ENCODE data around the gene TFAP2B.

Gene TFAP2B

DNA sequence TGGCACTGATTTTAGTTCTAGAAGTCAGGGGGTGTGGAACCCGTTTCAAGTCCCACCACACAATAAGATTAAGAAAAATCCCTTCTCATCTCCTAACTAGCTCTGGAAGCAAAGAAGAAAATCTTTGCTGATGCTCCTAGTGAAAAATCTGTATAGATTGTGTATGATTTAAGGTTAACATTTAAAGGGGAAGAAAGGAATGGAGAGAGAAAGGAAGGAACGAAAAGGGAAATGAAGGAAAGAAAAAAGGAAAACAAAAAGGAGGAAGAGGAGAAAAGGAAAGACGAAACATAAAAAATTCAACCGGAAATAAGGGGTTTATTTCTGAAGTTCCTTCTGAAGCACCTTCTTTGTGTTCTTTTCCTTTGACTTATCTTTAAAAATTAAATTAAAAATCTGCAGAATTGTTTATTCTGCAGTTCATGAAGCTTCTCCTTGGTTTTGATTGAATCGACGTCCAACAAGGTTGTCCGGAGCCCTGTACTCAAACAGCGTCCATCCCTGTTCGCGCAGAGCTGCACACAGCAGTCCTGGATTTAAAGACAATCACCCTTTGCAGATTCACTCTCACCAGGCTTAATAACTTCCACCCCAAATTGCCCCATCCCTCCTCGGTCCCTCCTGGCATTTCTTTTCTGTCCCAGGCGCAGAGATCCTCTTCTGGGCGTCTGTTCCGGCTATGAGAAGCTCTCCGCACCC is 1.6 kb upstream of the TFAP2B start:
- Histone ChIP-seq H3K4me1 (ENCODE audit: control insufficient read depth, insufficient read depth, low read length, unreplicated experiment) (no peaks in the 10 kb centered on the region), H2AFZ (ENCODE audit: low read length, unreplicated experiment) (no peak overlapping the region), H3K4me3 (ENCODE audit: low read depth, low read length) (no peak overlapping the region), H3K27ac (ENCODE audit: low read depth, low read length) (no peak overlapping the region), H3K79me2 (ENCODE audit: control insufficient read depth, insufficient read depth, low read length, unreplicated experiment) (no peaks in the 10 kb centered on the region), H3K36me3 (ENCODE audit: insufficient read depth, low read length) (no peaks in the 10 kb centered on the region), H3K27me3 (ENCODE audit: insufficient read depth, low read length) (peaks cover 63% of the 10 kb centered on the region)

DNA sequence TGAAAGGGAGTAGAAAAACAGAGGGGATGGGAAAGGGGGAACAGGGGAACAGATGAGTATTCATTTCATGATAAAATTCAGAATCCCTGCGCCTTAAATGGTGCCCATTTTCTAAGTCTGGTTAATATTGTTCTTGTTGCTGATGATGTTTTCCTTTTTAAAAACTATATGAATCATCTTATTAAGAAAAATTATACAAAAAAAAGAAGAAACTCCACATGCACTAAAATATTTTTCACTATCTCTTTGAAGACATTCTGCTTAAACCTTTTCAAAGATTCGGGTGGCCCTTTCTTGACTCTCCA is 1.1 kb upstream of the TFAP2B start:
- Histone ChIP-seq H3K4me3 (ENCODE audit: low read depth, low read length) (no peak overlapping the region), H3K4me1 (ENCODE audit: control insufficient read depth, insufficient read depth, low read length, unreplicated experiment) (no peaks in the 10 kb centered on the region), H3K27me3 (ENCODE audit: insufficient read depth, low read length) (peaks cover 68% of the 10 kb centered on the region), H3K27ac (ENCODE audit: low read depth, low read length) (no peak overlapping the region), H3K36me3 (ENCODE audit: insufficient read depth, low read length) (no peaks in the 10 kb centered on the region), H3K79me2 (ENCODE audit: control insufficient read depth, insufficient read depth, low read length, unreplicated experiment) (no peaks in the 10 kb centered on the region), H2AFZ (ENCODE audit: low read length, unreplicated experiment) (no peak overlapping the region)

DNA sequence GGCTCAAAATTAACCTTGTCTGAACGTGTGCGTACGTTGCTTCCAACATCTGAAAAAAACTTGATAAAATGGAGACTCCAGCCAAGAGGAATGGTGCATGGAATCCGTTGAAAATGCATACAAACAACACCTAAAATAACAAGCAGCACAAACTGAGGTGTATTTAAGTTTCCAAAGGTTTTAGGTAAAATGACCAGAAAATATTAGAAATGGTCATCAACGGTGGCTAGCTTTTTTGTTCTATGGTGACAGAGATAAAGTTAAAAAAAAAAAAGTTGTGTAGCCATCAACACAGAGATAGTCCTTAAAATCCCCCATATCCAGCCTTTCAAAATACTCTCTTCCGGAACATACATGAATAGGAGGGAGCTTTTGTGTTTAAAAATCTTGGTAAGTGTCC is 651 bp upstream of the TFAP2B start:
- Histone ChIP-seq H3K4me3 (ENCODE audit: low read depth, low read length) (no peak overlapping the region), H3K27me3 (ENCODE audit: insufficient read depth, low read length) (peaks cover 72% of the 10 kb centered on the region), H3K79me2 (ENCODE audit: control insufficient read depth, insufficient read depth, low read length, unreplicated experiment) (no peaks in the 10 kb centered on the region)

DNA sequence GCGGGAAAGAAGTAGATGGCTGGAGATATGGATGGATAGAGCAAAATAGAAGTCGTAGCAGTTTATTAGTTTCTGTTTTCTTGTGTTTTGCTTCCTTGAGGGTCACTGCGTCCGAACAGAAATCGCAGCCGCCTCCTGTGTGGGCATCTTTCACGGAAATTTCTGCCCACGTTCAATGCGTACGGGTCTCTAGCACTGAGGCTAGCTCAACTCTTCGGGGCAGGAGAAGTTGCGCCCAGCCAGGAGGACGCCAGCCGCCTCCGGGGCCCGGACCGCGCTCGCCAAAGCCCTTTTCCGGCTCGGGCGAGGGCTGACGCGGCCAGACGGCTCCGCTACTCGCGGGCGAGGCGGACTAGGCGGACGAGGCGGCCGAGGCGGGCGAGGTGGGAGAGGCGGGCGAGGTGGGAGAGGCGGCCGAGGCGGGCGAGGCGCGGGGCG is 814 bp downstream of the TFAP2B start:
- Histone ChIP-seq H3K4me3 (ENCODE audit: low read depth, low read length) (peak overlapping the region; percentile 9; the same call in 1 of the 2 replicates), H3K27me3 (ENCODE audit: insufficient read depth, low read length) (peaks cover 78% of the 10 kb centered on the region), H3K4me1 (ENCODE audit: control insufficient read depth, insufficient read depth, low read length, unreplicated experiment) (no peaks in the 10 kb centered on the region), H3K27ac (ENCODE audit: low read depth, low read length) (no peak overlapping the region), H2AFZ (ENCODE audit: low read length, unreplicated experiment) (no peak overlapping the region), H3K36me3 (ENCODE audit: insufficient read depth, low read length) (no peaks in the 10 kb centered on the region), H3K79me2 (ENCODE audit: control insufficient read depth, insufficient read depth, low read length, unreplicated experiment) (no peaks in the 10 kb centered on the region)

More for the DNA sequence above, 651 bp upstream of the TFAP2B start:
- Histone ChIP-seq H3K4me1 (ENCODE audit: control insufficient read depth, insufficient read depth, low read length, unreplicated experiment) (no peaks in the 10 kb centered on the region), H3K36me3 (ENCODE audit: insufficient read depth, low read length) (no peaks in the 10 kb centered on the region), H3K27ac (ENCODE audit: low read depth, low read length) (no peak overlapping the region), H2AFZ (ENCODE audit: low read length, unreplicated experiment) (no peak overlapping the region)

DNA sequence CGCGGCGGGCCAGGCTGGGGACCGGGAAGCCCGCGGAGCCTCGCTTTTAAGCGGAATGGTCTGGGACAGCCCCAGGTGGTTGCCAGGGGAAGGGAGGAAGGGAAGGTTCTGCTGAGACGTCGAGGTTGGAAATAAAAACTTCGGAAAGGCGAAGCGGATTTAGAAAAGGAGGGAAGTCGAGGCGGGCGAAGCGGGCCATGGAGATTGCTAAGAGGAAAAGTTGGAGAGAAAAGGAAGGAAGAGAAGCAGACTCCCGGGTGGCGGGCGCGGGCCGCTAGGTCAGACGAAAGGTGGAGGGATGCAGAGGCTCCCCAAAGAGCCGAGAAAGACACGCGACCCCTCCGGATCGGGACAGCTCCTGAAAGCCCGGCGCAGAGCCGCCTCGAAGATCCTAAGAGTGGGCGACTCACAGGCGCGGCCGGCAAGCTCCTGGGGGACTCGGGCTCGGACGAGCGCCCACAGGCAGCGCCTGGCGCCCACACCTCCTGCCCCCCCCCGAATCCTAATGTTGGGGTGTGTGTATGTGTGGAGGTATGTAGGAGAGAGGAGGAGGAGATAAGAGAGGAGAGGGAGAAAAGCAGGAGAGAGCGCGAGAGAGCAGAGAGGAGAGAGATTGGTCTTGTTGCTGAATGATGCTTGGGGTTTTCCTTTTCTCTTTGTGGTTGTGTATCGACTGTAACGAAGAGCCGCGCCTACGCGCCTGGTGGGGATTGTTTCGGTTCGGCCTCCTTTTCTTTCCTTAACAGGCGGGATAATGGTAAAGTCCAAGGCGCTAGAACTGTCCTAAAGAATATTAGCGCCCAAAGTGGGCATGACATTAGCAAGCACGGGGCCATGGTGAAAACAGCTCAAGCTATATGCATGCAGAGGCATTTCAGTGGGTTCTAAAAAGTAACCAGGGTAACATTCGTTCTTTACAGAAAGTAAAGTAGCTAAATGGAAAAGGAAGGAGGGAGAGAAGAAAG is 1.5 kb downstream of the TFAP2B start:
- no peaks in the 10 kb centered on the region for H3K4me1 ChIP-seq (ENCODE audit: control insufficient read depth, insufficient read depth, low read length, unreplicated experiment)
- H3K79me2 ChIP-seq (ENCODE audit: control insufficient read depth, insufficient read depth, low read length, unreplicated experiment): no peaks in the 10 kb centered on the region
- no peak overlapping the region for H3K27ac ChIP-seq (ENCODE audit: low read depth, low read length)
- H3K27me3 ChIP-seq (ENCODE audit: insufficient read depth, low read length): peaks cover 85% of the 10 kb centered on the region
- no peak overlapping the region for H3K4me3 ChIP-seq (ENCODE audit: low read depth, low read length)
- no peaks in the 10 kb centered on the region for H3K36me3 ChIP-seq (ENCODE audit: insufficient read depth, low read length)
- no peak overlapping the region for H2AFZ ChIP-seq (ENCODE audit: low read length, unreplicated experiment)

DNA sequence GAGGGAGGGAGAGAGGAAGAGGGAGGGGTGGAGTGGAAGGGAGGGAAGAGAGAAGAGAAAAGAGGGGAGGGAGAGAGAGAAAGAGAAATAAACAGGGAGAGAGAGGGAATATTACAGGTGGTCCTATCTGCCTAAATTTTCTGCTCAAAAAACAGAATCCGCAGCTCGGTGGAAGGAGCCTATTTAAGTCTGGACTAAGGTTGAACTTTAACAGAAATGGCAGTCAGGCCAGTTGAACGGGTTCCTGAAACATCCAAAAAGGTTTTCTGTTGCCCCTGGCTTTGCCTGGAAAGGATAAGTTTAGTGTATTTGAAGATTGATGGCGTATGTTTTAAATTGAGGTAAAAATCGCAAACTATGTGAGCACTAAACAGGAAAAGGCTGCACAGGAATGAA is 2.2 kb downstream of the TFAP2B start:
- Histone ChIP-seq H3K4me3 (ENCODE audit: low read depth, low read length) (no peak overlapping the region), H3K4me1 (ENCODE audit: control insufficient read depth, insufficient read depth, low read length, unreplicated experiment) (no peaks in the 10 kb centered on the region), H3K79me2 (ENCODE audit: control insufficient read depth, insufficient read depth, low read length, unreplicated experiment) (no peaks in the 10 kb centered on the region), H3K36me3 (ENCODE audit: insufficient read depth, low read length) (no peaks in the 10 kb centered on the region), H3K27me3 (ENCODE audit: insufficient read depth, low read length) (peaks cover 92% of the 10 kb centered on the region), H2AFZ (ENCODE audit: low read length, unreplicated experiment) (no peak overlapping the region), H3K27ac (ENCODE audit: low read depth, low read length) (no peak overlapping the region)

DNA sequence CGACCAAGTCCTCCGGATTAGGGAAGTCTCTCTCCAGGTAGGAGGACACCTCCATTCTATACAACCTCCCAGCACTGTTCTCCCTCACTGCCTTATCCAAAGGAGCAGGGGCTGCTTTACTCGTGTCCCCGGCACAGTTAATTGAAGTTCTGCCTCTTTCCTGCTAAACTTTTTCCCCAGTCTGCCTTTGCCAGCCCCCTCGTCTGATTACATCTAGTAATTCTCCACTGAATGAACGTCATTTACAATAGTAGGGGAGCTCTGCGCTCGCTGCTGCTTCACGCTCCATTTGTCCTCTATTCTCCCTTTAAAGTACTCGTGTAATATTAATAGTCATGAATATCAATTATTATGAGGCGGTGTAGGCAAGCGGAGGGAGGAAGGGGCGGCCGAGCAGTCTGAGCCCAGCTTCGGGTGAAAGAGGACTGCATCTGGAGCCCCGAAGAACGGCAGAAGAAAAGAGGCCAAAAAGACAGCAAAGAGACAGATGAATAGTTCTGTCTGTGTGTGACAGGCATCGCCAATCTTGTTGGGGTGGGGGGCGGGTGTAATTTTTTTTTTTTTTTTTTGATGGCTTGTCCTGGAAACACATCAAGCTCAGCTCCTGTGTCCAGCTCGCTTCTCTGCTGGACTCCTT is 2.9 kb downstream of the TFAP2B start:
- no peak overlapping the region for H3K27ac ChIP-seq (ENCODE audit: low read depth, low read length)
- peaks cover 98% of the 10 kb centered on the region for H3K27me3 ChIP-seq (ENCODE audit: insufficient read depth, low read length)
- H3K36me3 ChIP-seq (ENCODE audit: insufficient read depth, low read length): no peaks in the 10 kb centered on the region
- H2AFZ ChIP-seq (ENCODE audit: low read length, unreplicated experiment): no peak overlapping the region
- H3K4me1 ChIP-seq (ENCODE audit: control insufficient read depth, insufficient read depth, low read length, unreplicated experiment): no peaks in the 10 kb centered on the region
- H3K4me3 ChIP-seq (ENCODE audit: low read depth, low read length): no peak overlapping the region
- no peaks in the 10 kb centered on the region for H3K79me2 ChIP-seq (ENCODE audit: control insufficient read depth, insufficient read depth, low read length, unreplicated experiment)

DNA sequence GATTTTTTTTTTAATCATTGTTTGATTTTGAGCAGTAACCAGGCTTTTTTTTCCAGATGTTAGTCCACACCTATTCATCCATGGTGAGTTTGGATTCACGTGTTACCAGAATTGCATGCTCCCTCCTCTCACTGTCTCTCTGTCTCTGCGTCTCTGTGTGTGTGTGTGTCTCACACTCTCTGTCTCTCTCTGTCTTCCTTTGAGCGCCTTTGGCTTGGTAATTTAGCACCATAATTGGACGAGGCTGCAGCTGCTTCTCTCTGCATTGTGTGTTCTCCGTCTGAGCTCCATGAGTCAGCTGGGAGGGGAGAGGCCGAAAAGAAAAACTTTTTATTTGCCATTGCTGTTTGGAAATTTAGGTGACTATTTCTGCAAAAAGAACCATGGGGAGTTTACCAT is 3.4 kb downstream of the TFAP2B start:
- no peaks in the 10 kb centered on the region for H3K4me1 ChIP-seq (ENCODE audit: control insufficient read depth, insufficient read depth, low read length, unreplicated experiment)
- no peaks in the 10 kb centered on the region for H3K36me3 ChIP-seq (ENCODE audit: insufficient read depth, low read length)
- H3K79me2 ChIP-seq (ENCODE audit: control insufficient read depth, insufficient read depth, low read length, unreplicated experiment): no peaks in the 10 kb centered on the region
- no peak overlapping the region for H2AFZ ChIP-seq (ENCODE audit: low read length, unreplicated experiment)
- H3K27ac ChIP-seq (ENCODE audit: low read depth, low read length): no peak overlapping the region
- H3K4me3 ChIP-seq (ENCODE audit: low read depth, low read length): no peak overlapping the region
- H3K27me3 ChIP-seq (ENCODE audit: insufficient read depth, low read length): peaks cover 98% of the 10 kb centered on the region

DNA sequence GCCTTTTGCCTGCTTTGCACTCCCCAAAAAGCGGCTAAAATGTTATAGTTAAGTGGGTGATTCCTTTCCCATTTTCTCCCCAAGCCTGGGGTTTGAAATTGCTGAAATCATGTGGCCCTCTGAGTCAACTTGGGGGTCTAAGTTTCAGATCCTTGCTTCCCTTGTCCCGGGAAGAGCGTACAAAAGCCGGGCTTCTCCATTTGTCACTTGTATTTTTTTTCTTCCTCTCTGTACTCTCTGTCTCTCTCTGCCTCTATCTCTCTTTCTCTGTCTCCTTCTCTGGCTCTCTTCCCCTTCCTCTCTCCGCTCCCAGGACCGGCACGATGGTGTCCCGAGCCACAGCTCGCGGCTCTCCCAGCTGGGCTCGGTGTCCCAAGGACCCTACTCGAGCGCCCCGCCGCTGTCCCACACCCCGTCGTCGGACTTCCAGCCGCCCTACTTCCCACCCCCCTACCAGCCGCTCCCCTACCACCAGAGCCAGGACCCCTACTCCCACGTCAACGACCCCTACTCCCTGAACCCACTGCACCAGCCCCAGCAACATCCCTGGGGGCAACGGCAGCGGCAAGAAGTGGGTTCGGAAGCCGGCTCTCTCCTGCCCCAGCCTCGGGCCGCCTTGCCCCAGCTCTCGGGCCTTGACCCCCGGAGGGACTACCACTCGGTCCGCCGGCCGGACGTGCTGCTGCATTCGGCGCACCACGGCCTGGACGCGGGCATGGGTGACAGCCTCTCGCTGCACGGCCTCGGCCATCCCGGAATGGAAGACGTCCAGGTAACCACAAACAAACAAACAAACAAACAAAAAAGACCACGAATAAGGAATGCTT is 4.6 kb downstream of the TFAP2B start:
- Histone ChIP-seq H2AFZ (ENCODE audit: low read length, unreplicated experiment) (no peak overlapping the region), H3K27me3 (ENCODE audit: insufficient read depth, low read length) (peaks cover 96% of the 10 kb centered on the region), H3K36me3 (ENCODE audit: insufficient read depth, low read length) (no peaks in the 10 kb centered on the region), H3K4me3 (ENCODE audit: low read depth, low read length) (no peak overlapping the region), H3K79me2 (ENCODE audit: control insufficient read depth, insufficient read depth, low read length, unreplicated experiment) (no peaks in the 10 kb centered on the region), H3K4me1 (ENCODE audit: control insufficient read depth, insufficient read depth, low read length, unreplicated experiment) (no peaks in the 10 kb centered on the region), H3K27ac (ENCODE audit: low read depth, low read length) (no peak overlapping the region)

DNA sequence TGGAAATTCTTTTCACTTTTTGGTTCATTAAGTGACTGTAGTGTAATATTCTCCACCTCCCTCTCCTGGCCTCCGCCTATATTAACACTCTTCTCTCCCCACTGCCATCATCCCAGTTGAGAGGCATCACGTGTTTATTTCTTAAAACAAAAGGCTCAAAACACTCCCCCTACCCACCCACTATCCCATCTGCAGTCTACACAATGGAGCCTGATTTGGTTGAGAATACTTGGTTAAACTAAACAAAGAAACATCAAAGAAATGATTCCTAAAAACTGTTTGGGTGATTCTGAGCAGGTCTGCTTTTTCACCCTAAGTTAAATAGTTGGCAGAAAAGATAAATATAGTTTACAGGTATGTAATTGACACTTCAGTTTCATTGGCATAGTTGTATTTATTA is 5.9 kb downstream of the TFAP2B start:
- Histone ChIP-seq H3K79me2 (ENCODE audit: control insufficient read depth, insufficient read depth, low read length, unreplicated experiment) (no peaks in the 10 kb centered on the region), H3K36me3 (ENCODE audit: insufficient read depth, low read length) (no peaks in the 10 kb centered on the region), H3K27ac (ENCODE audit: low read depth, low read length) (no peak overlapping the region), H3K27me3 (ENCODE audit: insufficient read depth, low read length) (peaks cover 89% of the 10 kb centered on the region), H3K4me1 (ENCODE audit: control insufficient read depth, insufficient read depth, low read length, unreplicated experiment) (no peaks in the 10 kb centered on the region), H2AFZ (ENCODE audit: low read length, unreplicated experiment) (no peak overlapping the region), H3K4me3 (ENCODE audit: low read depth, low read length) (no peak overlapping the region)
